ENCODE measurements around the gene TNFRSF8. TPM values are rescaled to one million over a fixed set of nuclear protein-coding genes. Genes with fewer than 3 reads are reported as not detected.

The TNFRSF8 gene
- total and polyA plus RNA-seq, 2 of the 4 experiments (the other 2 are of a cell fraction): under 0.01 to 0.31 TPM

DNA sequence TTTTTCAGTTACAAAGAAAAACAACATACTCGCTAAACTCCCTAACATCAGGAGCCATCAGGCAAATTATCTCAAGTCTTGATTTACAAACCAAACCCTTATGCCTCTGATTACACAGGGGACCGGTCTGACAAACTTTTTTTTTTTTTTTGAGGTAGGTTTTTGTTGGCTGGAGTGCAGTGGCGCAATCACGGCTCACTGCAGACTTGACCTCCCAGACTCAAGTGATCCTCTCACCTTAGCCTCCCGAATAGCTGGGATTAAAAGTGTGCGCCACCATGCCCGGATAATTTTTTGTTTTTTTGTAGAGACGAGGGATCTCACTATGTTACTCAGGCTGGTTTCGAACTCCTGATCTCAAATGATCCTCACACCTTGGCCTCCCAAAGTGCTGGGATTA lies 47.6 kb upstream of the TNFRSF8 start:
- dilution Hi-C loops (cut with HindIII; ENCODE audit: low sequenced_read_pairs, unreplicated experiment): no loop called here

More for the DNA sequence above, 47.6 kb upstream of the TNFRSF8 start:
- Histone ChIP-seq H3K27ac (ENCODE audit: insufficient read depth, low read length) (no peak overlapping the region), H3K79me1 (ENCODE audit: low read depth in 1 of 2, low read length in 2 of 2) (peaks cover 0 to 9% of the 10 kb centered on the region in 2 experiments; a peak in 3 of 4 replicates), H3K36me3 (ENCODE audit: control insufficient read depth, insufficient read depth, low read length) (peaks cover 24% of the 10 kb centered on the region), H4K8ac (ENCODE audit: low read depth in 2 of 2, low read length in 2 of 2) (no peak overlapping the region), H4K5ac (ENCODE audit: low read depth, low read length) (no peak overlapping the region), H3K4me1 (ENCODE audit: control insufficient read depth, insufficient read depth, low read length) (peaks cover 2% of the 10 kb centered on the region; the same call in 1 of the 2 replicates), H2BK5ac (ENCODE audit: low read depth, low read length, poor library complexity, severe bottlenecking) (no peak overlapping the region), H3K23ac (ENCODE audit: low read depth, low read length) (no peak overlapping the region), H3K18ac (ENCODE audit: low read depth, low read length) (no peak overlapping the region), H2BK120ac (ENCODE audit: low read depth, low read length) (no peak overlapping the region), H3K9ac (ENCODE audit: low read depth, low read length) (no peak overlapping the region), H2BK15ac (ENCODE audit: low read depth, low read length) (no peak overlapping the region), H3K4me3 (ENCODE audit: insufficient read depth, low read depth, low read length) (no peak overlapping the region), H3K4ac (ENCODE audit: low read depth, low read length) (no peak overlapping the region), H2BK20ac (ENCODE audit: low read depth, low read length) (no peak overlapping the region), H3K9me1 (ENCODE audit: insufficient read depth, low read length) (no peaks in the 10 kb centered on the region; the same call in 1 of the 2 replicates), H2AK9ac (replicated peaks; ENCODE audit: low read depth, low read length, poor library complexity) (no peak overlapping the region), H2AK5ac (ENCODE audit: low read depth, low read length) (no peak overlapping the region), H3K4me2 (ENCODE audit: low read depth, low read length) (no peak overlapping the region), H2AFZ (replicated peaks; ENCODE audit: low read length, poor library complexity) (no peak overlapping the region), H3K27me3 (ENCODE audit: control insufficient read depth, insufficient read depth, low read length) (no peaks in the 10 kb centered on the region), H4K91ac (ENCODE audit: insufficient read depth, low read depth, low read length) (no peak overlapping the region), H3K56ac (ENCODE audit: extremely low read depth, insufficient read depth, low read length) (no peak overlapping the region), H3K14ac (replicated peaks; ENCODE audit: low read depth, low read length) (no peak overlapping the region), H4K20me1 (ENCODE audit: insufficient read depth, low read length) (no peaks in the 10 kb centered on the region), H3K9me3 (ENCODE audit: control insufficient read depth, insufficient read depth, low read length) (no peaks in the 10 kb centered on the region)
- in situ Hi-C loops (cut with MboI; ENCODE audit: low sequenced_read_pairs) (no loop called here), intact Hi-C loops (cut with micrococcal nuclease) (loop anchor here (5.0 kb wide), 1 partner anchor 192 kb away; no protein-coding TSS in a partner anchor)
- WGBS, 2 experiments (ENCODE audit: extremely low coverage in 2 of 2, insufficient read length in 1 of 2): 83% methylated on average over 1 of the region's 9 CpGs; no CpG with 5 or more reads in 1 of the 2 experiments
- BruUV-seq (replicated peaks): no TSS peak
- ChIA-PET CTCF (no interaction called here), POLR2A (ENCODE audit: unreplicated experiment) (no interaction called here)
- ATAC-seq (ENCODE audit: low read depth): no peak
- no peak for DNase-seq
- no peak for TF ChIP-seq RAD21 (IDR thresholded peaks at IDR 0.05; ENCODE audit: low read length)
- TF ChIP-seq CHD1 (IDR thresholded peaks at IDR 0.05; ENCODE audit: low read depth, low read length): no peak
- no peak for TF ChIP-seq MXI1 (IDR thresholded peaks at IDR 0.05; ENCODE audit: borderline replicate concordance, low read depth, low read length)
- no peak for TF ChIP-seq RFX5 (IDR thresholded peaks at IDR 0.05; ENCODE audit: low read depth, low read length)

Measured in IMR-90 (cell line).